ENCODE data around the gene RBP4. TPM values are rescaled to one million over a fixed set of nuclear protein-coding genes. Genes with fewer than 3 reads are reported as not detected.

RBP4 gene
- total RNA-seq, 1 experiment from 2014 or later = 2.2 TPM

DNA sequence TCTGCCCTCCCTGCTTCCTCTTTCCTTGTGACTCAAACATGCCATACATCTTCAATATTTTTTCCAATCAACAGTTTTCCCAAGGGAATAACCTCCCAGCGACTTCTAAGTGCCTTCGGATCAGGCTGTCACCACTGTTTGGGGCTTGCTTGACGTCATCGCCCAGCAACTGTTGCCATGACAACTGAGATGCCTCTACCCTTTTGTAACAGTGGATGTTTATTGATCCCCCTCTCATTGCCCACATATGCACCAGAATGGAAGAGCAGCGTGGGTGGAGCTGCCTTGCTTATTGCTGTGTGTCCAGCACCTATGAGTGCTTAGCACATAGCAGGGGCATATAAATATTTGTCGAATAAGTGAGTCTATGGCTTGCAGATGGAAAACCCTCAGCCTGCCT lies 20.2 kb downstream of the RBP4 start:
- no peak for ATAC-seq
- POLR2A ChIA-PET = no interaction called here
- peak; percentile 31 for DNase-seq (ENCODE audit: low spot score)
- Mint-ChIP-seq H3K27ac (no peak overlapping the region), H3K9me3 (peaks cover 9% of the 10 kb centered on the region; the same call in 1 of the 2 replicates), H3K4me3 (no peak overlapping the region), H3K4me1 (no peaks in the 10 kb centered on the region), H3K36me3 (no peaks in the 10 kb centered on the region), H3K27me3 (ENCODE audit: low read depth) (peaks cover 2% of the 10 kb centered on the region)
- CTCF ChIA-PET = no interaction called here
- TF ChIP-seq E2F5 (CRISPR knock-in tag; IDR thresholded peaks at IDR 0.05) = no peak
- no peak for TF ChIP-seq E2F1 (CRISPR knock-in tag; IDR thresholded peaks at IDR 0.05)
- no peak for TF ChIP-seq IRF2 (CRISPR knock-in tag; IDR thresholded peaks at IDR 0.05; ENCODE audit: borderline replicate concordance, low read depth)
- TF ChIP-seq TCF7 (CRISPR knock-in tag; IDR thresholded peaks at IDR 0.05; ENCODE audit: low read depth) = no peak
- no peak for TF ChIP-seq GABPB1 (CRISPR knock-in tag; IDR thresholded peaks at IDR 0.05)
- no peak for TF ChIP-seq ZNF671 (CRISPR knock-in tag; IDR thresholded peaks at IDR 0.05)
- no peak for TF ChIP-seq ZBTB21 (CRISPR knock-in tag; IDR thresholded peaks at IDR 0.05; ENCODE audit: borderline replicate concordance)
- TF ChIP-seq SMAD4 (CRISPR knock-in tag; IDR thresholded peaks at IDR 0.05) = no peak
- TF ChIP-seq TP53 (CRISPR knock-in tag; IDR thresholded peaks at IDR 0.05) = no peak
- no peak for TF ChIP-seq RELA (CRISPR knock-in tag; IDR thresholded peaks at IDR 0.05; ENCODE audit: borderline replicate concordance)
- no peak for TF ChIP-seq ZNF416 (CRISPR knock-in tag; IDR thresholded peaks at IDR 0.05)
- TF ChIP-seq SP1 (CRISPR knock-in tag; conservative IDR thresholded peaks at IDR 0.05) = no peak
- no peak for TF ChIP-seq ZNF423 (CRISPR knock-in tag; IDR thresholded peaks at IDR 0.05)
- no peak for TF ChIP-seq CREM (CRISPR knock-in tag; IDR thresholded peaks at IDR 0.05)
- TF ChIP-seq CTCF (IDR thresholded peaks at IDR 0.05) = no peak
- TF ChIP-seq NFATC4 (CRISPR knock-in tag; IDR thresholded peaks at IDR 0.05) = no peak
- TF ChIP-seq ELF4 (CRISPR knock-in tag; IDR thresholded peaks at IDR 0.05; ENCODE audit: low read depth) = no peak
- no peak for TF ChIP-seq HMGA2 (CRISPR knock-in tag; IDR thresholded peaks at IDR 0.05)
- no peak for TF ChIP-seq SOX15 (CRISPR knock-in tag; IDR thresholded peaks at IDR 0.05)
- TF ChIP-seq GTF2I (CRISPR knock-in tag; conservative IDR thresholded peaks at IDR 0.05) = no peak

DNA sequence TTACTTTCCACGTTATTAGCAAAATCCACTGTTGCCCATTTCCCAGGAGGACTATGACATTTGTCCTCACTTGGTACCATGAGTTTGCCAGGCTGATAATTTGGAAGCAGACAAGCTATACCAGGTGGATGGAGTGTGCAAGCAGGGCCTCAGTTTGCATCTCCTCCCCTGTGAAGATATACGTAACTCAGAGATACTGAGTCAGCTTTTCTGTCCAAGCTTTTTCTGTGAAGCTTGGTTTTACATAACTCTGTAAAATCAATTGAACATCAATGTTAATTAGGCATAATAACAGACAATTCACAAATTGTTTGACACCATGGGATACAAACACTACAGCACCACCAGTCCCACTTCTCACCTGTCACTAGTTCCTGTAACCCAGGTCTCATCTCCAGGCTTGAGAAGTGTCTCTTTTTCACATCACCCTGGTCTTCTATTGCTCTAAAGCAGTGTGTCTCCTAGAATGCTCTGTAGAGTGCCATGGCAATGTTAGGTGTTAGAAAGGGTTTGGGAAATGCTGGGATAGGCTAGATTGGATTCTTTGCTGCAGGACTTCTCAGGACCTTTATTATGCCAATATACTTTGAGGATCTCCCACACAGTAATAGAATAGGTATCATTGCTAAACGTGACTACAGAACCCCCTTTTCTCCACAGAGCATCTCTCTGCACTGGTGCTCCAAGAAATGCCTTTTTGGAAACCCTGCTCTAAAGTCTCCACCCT lies 20.9 kb downstream of the RBP4 start:
- peaks cover 9% of the 10 kb centered on the region; the same call in 1 of the 2 replicates for H3K9me3 Mint-ChIP-seq
- no peaks in the 10 kb centered on the region for H3K4me1 Mint-ChIP-seq
- ChIA-PET POLR2A (no interaction called here), CTCF (interaction anchor here (1.0 kb wide), 1 partner anchor 25 kb away, joined by 3 read pairs; no protein-coding TSS in a partner anchor)
- no peak overlapping the region for H3K27ac Mint-ChIP-seq
- no peaks in the 10 kb centered on the region for H3K36me3 Mint-ChIP-seq
- no peak for DNase-seq (ENCODE audit: low spot score)
- H3K4me3 Mint-ChIP-seq = no peak overlapping the region
- ATAC-seq = no peak
- H3K27me3 Mint-ChIP-seq (ENCODE audit: low read depth) = peaks cover 8% of the 10 kb centered on the region
- no peak for TF ChIP-seq NR2C2 (CRISPR knock-in tag; IDR thresholded peaks at IDR 0.05)
- TF ChIP-seq SMAD3 (CRISPR knock-in tag; IDR thresholded peaks at IDR 0.05; ENCODE audit: borderline replicate concordance) = no peak
- TF ChIP-seq NR1H2 (CRISPR knock-in tag; IDR thresholded peaks at IDR 0.05) = no peak
- TF ChIP-seq ZNF219 (CRISPR knock-in tag; IDR thresholded peaks at IDR 0.05; ENCODE audit: borderline replicate concordance) = no peak
- TF ChIP-seq NFYB (CRISPR knock-in tag; conservative IDR thresholded peaks at IDR 0.05; ENCODE audit: low read depth) = no peak
- no peak for TF ChIP-seq STAT6 (CRISPR knock-in tag; conservative IDR thresholded peaks at IDR 0.05; ENCODE audit: low read depth)
- TF ChIP-seq JAZF1 (CRISPR knock-in tag; IDR thresholded peaks at IDR 0.05) = no peak
- TF ChIP-seq, protein P1, sequence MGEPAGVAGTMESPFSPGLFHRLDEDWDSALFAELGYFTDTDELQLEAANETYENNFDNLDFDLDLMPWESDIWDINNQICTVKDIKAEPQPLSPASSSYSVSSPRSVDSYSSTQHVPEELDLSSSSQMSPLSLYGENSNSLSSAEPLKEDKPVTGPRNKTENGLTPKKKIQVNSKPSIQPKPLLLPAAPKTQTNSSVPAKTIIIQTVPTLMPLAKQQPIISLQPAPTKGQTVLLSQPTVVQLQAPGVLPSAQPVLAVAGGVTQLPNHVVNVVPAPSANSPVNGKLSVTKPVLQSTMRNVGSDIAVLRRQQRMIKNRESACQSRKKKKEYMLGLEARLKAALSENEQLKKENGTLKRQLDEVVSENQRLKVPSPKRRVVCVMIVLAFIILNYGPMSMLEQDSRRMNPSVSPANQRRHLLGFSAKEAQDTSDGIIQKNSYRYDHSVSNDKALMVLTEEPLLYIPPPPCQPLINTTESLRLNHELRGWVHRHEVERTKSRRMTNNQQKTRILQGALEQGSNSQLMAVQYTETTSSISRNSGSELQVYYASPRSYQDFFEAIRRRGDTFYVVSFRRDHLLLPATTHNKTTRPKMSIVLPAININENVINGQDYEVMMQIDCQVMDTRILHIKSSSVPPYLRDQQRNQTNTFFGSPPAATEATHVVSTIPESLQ (CRISPR knock-in tag; IDR thresholded peaks at IDR 0.05) = no peak
- no peak for TF ChIP-seq PREB (CRISPR knock-in tag; IDR thresholded peaks at IDR 0.05; ENCODE audit: borderline replicate concordance)
